Peyer's patch (tissue), 4 donors: ENCODE measurements around the gene TMEM132A.

Source experiments
- POLR2A ChIP-seq, 2 donors: fragments of 450-650 bp; IDR thresholded peaks; one replicate each; pipeline ENCODE4 v1.5.1; 2017; ENCODE audit warnings: antibody characterized with exemption in 2 of 2, mild to moderate bottlenecking in 2 of 2, moderate library complexity in 2 of 2
- TF ChIP-seq, protein P1 (sequence below), 6 experiments: fragments of 450-650 bp in 4 of 6; fragments of 200-600 bp in 2 of 6; sonication (generic) in 1 of 6; IDR thresholded peaks; one replicate each; pipeline ENCODE4 v1.5.1; 2017 to 2019; ENCODE audit warnings: antibody characterized with exemption in 6 of 6, mild to moderate bottlenecking in 3 of 6, moderate library complexity in 1 of 6

DNA sequence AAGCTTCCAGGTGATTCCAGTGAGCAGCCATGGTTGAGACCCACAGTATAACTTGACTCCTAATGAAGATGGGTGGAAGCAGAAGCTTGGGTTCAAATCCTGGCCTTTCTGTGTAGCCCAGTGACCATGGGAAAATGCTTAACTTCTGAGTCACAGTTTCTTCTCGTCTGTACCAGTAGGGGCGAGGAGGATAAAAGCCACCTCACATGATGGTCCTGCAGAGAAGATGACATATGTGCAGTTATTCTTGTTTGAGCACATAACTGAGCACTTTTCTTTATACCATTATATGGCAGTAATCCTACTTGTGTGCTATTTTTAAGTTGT is 5.4 kb upstream of the TMEM132A start:
- TF ChIP-seq, protein P1, sequence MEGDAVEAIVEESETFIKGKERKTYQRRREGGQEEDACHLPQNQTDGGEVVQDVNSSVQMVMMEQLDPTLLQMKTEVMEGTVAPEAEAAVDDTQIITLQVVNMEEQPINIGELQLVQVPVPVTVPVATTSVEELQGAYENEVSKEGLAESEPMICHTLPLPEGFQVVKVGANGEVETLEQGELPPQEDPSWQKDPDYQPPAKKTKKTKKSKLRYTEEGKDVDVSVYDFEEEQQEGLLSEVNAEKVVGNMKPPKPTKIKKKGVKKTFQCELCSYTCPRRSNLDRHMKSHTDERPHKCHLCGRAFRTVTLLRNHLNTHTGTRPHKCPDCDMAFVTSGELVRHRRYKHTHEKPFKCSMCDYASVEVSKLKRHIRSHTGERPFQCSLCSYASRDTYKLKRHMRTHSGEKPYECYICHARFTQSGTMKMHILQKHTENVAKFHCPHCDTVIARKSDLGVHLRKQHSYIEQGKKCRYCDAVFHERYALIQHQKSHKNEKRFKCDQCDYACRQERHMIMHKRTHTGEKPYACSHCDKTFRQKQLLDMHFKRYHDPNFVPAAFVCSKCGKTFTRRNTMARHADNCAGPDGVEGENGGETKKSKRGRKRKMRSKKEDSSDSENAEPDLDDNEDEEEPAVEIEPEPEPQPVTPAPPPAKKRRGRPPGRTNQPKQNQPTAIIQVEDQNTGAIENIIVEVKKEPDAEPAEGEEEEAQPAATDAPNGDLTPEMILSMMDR (IDR thresholded peaks at IDR 0.05): no peak
- TF ChIP-seq POLR2A (IDR thresholded peaks at IDR 0.05): no peak
